SK-N-SH (cell line): Measurements from ENCODE around the gene CATSPER3.

ENCODE experiments used
- CHD2 ChIP-seq: fragments of 150-350 bp; IDR thresholded peaks from 2 replicates; pipeline ENCODE4 v1.6.1; 2018; ENCODE audit warnings: low read length; ENCODE audit not compliant: partially characterized antibody
- EP300 ChIP-seq, 2 experiments: IDR thresholded peaks; 2 replicates each; pipeline versions ENCODE4 v1.4.0 to v1.6.1; 2012; ENCODE audit warnings: borderline replicate concordance in 1 of 2, low read depth in 1 of 2, low read length in 1 of 2
- EZH2phosphoT487 ChIP-seq: fragments of 200-600 bp; sonication (generic); IDR thresholded peaks from 2 replicates; pipeline ENCODE4 v1.6.1; 2017; ENCODE audit warnings: low read depth, mixed run types, mild to moderate bottlenecking, antibody characterized with exemption, moderate library complexity, borderline replicate concordance
- FOXJ3 ChIP-seq: sonication (generic); formaldehyde crosslinking; IDR thresholded peaks from 2 replicates; pipeline ENCODE4 v1.5.1; 2020; ENCODE audit warnings: mild to moderate bottlenecking, missing genetic modification reagents
- FOXM1 ChIP-seq: IDR thresholded peaks from 2 replicates; pipeline ENCODE4 v1.4.0; 2012; ENCODE audit warnings: low read depth, mild to moderate bottlenecking
- GABPA ChIP-seq: IDR thresholded peaks from 2 replicates; pipeline ENCODE4 v1.4.0; 2012; ENCODE audit warnings: low read depth, mild to moderate bottlenecking
- TF ChIP-seq, protein P1 (sequence below): IDR thresholded peaks from 2 replicates; pipeline ENCODE4 v1.4.0; 2012; ENCODE audit warnings: low read depth
- TF ChIP-seq, protein P2 (sequence below): fragments of 200-600 bp; sonication (generic); IDR thresholded peaks from 2 replicates; pipeline ENCODE4 v1.6.1; 2017; ENCODE audit warnings: antibody characterized with exemption, mild to moderate bottlenecking, moderate library complexity

DNA sequence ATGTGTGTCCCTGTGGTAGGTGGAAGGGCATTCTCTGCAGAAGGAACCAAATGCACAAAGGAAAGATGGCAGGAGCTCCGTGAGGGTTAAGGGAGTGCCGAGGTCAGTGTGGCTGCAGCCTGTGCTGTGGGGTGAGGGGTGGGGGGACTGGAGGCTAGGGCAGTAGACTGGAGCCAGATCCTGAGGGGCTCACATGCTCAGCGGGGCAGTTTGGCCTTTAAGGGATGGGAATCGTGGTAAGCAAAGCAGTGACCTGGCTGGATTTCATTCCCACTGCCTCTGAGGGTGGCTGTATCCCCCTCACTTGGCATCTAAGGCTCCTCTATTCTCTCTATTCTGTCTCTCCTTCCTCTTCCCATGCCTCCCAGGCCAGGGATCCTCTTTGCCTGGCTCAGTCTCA, 50.8 kb downstream of the CATSPER3 start:
- no peak for TF ChIP-seq EP300 (IDR thresholded peaks at IDR 0.05; ENCODE audit: borderline replicate concordance in 1 of 2, low read depth in 1 of 2, low read length in 1 of 2)
- TF ChIP-seq FOXM1, result no peak
- no peak for TF ChIP-seq CHD2
- no peak for TF ChIP-seq EZH2phosphoT487
- TF ChIP-seq FOXJ3 (CRISPR knock-in tag), result no peak
- TF ChIP-seq GABPA, result no peak
- TF ChIP-seq, protein P1, sequence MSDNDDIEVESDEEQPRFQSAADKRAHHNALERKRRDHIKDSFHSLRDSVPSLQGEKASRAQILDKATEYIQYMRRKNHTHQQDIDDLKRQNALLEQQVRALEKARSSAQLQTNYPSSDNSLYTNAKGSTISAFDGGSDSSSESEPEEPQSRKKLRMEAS, result no peak
- TF ChIP-seq, protein P2, sequence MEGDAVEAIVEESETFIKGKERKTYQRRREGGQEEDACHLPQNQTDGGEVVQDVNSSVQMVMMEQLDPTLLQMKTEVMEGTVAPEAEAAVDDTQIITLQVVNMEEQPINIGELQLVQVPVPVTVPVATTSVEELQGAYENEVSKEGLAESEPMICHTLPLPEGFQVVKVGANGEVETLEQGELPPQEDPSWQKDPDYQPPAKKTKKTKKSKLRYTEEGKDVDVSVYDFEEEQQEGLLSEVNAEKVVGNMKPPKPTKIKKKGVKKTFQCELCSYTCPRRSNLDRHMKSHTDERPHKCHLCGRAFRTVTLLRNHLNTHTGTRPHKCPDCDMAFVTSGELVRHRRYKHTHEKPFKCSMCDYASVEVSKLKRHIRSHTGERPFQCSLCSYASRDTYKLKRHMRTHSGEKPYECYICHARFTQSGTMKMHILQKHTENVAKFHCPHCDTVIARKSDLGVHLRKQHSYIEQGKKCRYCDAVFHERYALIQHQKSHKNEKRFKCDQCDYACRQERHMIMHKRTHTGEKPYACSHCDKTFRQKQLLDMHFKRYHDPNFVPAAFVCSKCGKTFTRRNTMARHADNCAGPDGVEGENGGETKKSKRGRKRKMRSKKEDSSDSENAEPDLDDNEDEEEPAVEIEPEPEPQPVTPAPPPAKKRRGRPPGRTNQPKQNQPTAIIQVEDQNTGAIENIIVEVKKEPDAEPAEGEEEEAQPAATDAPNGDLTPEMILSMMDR, result no peak
